HG02588 (cell line): Measurements from ENCODE around the gene UBL3.

Experiments used
- ATAC-seq: cut with Tn5 transposase; IDR thresholded peaks from one replicate; pipeline ENCODE4 v1.9.1; 2021; ENCODE audit warnings: mild to moderate bottlenecking, moderate library complexity; ENCODE audit not compliant: unreplicated experiment

The UBL3 gene

GRCh38 chr13:29761815-29762214 is 88.6 kb downstream of the UBL3 start:
- no peak for ATAC-seq

- ATAC-seq, result no peak
Observed at GRCh38 chr13:29761160-29761559, 89.3 kb downstream of the UBL3 start.

- no peak for ATAC-seq
Observed at GRCh38 chr13:29760544-29760943, 89.9 kb downstream of the UBL3 start.

GRCh38 chr13:29758531-29759114 is 91.8 kb downstream of the UBL3 start:
- ATAC-seq, result peak; percentile 98

GRCh38 chr13:29756506-29756905 is 93.9 kb downstream of the UBL3 start:
- no peak for ATAC-seq

- ATAC-seq, result no peak
Observed at GRCh38 chr13:29754473-29754806, 96.0 kb downstream of the UBL3 start.

- no peak for ATAC-seq
Observed at GRCh38 chr13:29753618-29754472, 96.6 kb downstream of the UBL3 start.

- ATAC-seq, result no peak
Observed at GRCh38 chr13:29752175-29752574, 98.2 kb downstream of the UBL3 start.

- no peak for ATAC-seq
Observed at GRCh38 chr13:29750183-29750530, 100.3 kb downstream of the UBL3 start.

GRCh38 chr13:29749401-29750182 is 100.8 kb downstream of the UBL3 start:
- ATAC-seq, result no peak

- ATAC-seq, result no peak
Observed at GRCh38 chr13:29748097-29748496, 102.3 kb downstream of the UBL3 start.

- ATAC-seq, result no peak
Observed at GRCh38 chr13:29746148-29746677, 104.2 kb downstream of the UBL3 start.

- no peak for ATAC-seq
Observed at GRCh38 chr13:29745704-29746103, 104.7 kb downstream of the UBL3 start.

GRCh38 chr13:29743201-29743786 is 107.1 kb downstream of the UBL3 start:
- ATAC-seq, result no peak

GRCh38 chr13:29740961-29741360 is 109.5 kb downstream of the UBL3 start:
- ATAC-seq, result no peak

GRCh38 chr13:29737061-29737460 is 113.4 kb downstream of the UBL3 start:
- ATAC-seq, result no peak

GRCh38 chr13:29733147-29733611 is 117.2 kb downstream of the UBL3 start:
- ATAC-seq, result no peak

GRCh38 chr13:29730253-29730652 is 120.2 kb downstream of the UBL3 start:
- ATAC-seq, result no peak

GRCh38 chr13:29722415-29722814 is 128.0 kb downstream of the UBL3 start:
- no peak for ATAC-seq

GRCh38 chr13:29721766-29722165 is 128.7 kb downstream of the UBL3 start:
- ATAC-seq, result no peak

- no peak for ATAC-seq
Observed at GRCh38 chr13:29718694-29719093, 131.7 kb downstream of the UBL3 start.
